GM18502 (cell line): ENCODE results near the gene PARP12.

Source experiments
- ATAC-seq: cut with Tn5 transposase; IDR thresholded peaks from one replicate; pipeline ENCODE4 v1.9.1; 2021; ENCODE audit warnings: mild to moderate bottlenecking; ENCODE audit not compliant: unreplicated experiment, poor library complexity

Gene PARP12

GRCh38 chr7:139976055-139976837 is 86.5 kb downstream of the PARP12 start:
- no peak for ATAC-seq

GRCh38 chr7:139974179-139974811 is 88.5 kb downstream of the PARP12 start:
- no peak for ATAC-seq
